ENCODE data around the gene HTR3D. TPM values are rescaled to one million over a fixed set of nuclear protein-coding genes. Genes with fewer than 3 reads are reported as not detected.

The HTR3D gene
- total RNA-seq, 2 experiments from 2014 or later, result not detected

DNA sequence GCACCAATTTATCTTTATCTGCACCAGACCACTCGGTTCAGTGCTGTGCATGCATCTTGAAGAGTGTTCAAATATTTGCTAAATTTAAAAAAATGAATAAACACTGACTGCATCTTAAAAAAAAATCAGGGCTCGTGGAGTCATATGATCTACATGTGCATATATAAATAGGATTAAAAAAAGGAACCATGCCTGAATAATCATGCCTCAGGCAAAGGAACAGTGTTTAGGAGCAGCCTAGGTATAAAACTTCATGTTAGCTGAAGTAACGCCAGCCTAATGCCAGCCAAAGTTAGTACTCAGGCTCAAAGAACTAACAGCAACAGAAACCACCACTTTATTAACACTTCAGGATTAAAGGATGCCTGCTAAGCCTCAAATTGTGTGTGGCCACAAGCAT lies 23.4 kb upstream of the HTR3D start:
- peaks cover 11% of the 10 kb centered on the region for H3K4me1 Mint-ChIP-seq (ENCODE audit: low read depth)
- Histone ChIP-seq H3K4me1 (ENCODE audit: insufficient read depth, low read length) (peaks cover 5% of the 10 kb centered on the region), H3K36me3 (ENCODE audit: insufficient read depth, low read length) (no peaks in the 10 kb centered on the region), H3K27me3 (ENCODE audit: control insufficient read depth in 1 of 2, insufficient read depth in 2 of 2, low read length in 2 of 2) (no peaks in the 10 kb centered on the region), H3K4me3 (ENCODE audit: low read length) (no peak overlapping the region), H3K27ac (ENCODE audit: low read depth in 1 of 2, low read length in 2 of 2) (no peak overlapping the region), H3K9me3 (ENCODE audit: control insufficient read depth in 1 of 2, insufficient read depth in 1 of 2, low read length in 2 of 2) (no peaks in the 10 kb centered on the region)
- ChIA-PET CTCF (no interaction called here), POLR2A (interaction anchor here (0.6 kb wide), 1 partner anchor 509 kb away, joined by 6 read pairs; no protein-coding TSS in a partner anchor)
- no peaks in the 10 kb centered on the region for H3K27me3 Mint-ChIP-seq
- H3K4me3 Mint-ChIP-seq, result no peak overlapping the region
- H3K9me3 Mint-ChIP-seq, result no peaks in the 10 kb centered on the region
- no peak overlapping the region for H3K27ac Mint-ChIP-seq
- ATAC-seq (ENCODE audit: poor library complexity) (no peak), DNase-seq (no peak)
- H3K36me3 Mint-ChIP-seq (ENCODE audit: low read depth), result peaks cover 32% of the 10 kb centered on the region
- TF ChIP-seq CTCF (IDR thresholded peaks at IDR 0.05), result no peak
- intact Hi-C loops (cut with DNase I, micrococcal nuclease), result no loop called here

GRCh38 chr3:184011230-184011876 lies 20.2 kb upstream of the HTR3D start:
- Histone ChIP-seq H3K27ac (ENCODE audit: low read depth in 1 of 2, low read length in 2 of 2) (no peak overlapping the region), H3K36me3 (ENCODE audit: insufficient read depth, low read length) (no peaks in the 10 kb centered on the region), H3K4me1 (ENCODE audit: insufficient read depth, low read length) (no peaks in the 10 kb centered on the region), H3K9me3 (ENCODE audit: control insufficient read depth in 1 of 2, insufficient read depth in 1 of 2, low read length in 2 of 2) (no peaks in the 10 kb centered on the region), H3K27me3 (ENCODE audit: control insufficient read depth in 1 of 2, insufficient read depth in 2 of 2, low read length in 2 of 2) (no peaks in the 10 kb centered on the region), H3K4me3 (ENCODE audit: low read length) (no peak overlapping the region)
- Mint-ChIP-seq H3K4me1 (ENCODE audit: low read depth) (peaks cover 12% of the 10 kb centered on the region), H3K4me3 (no peak overlapping the region), H3K9me3 (no peaks in the 10 kb centered on the region), H3K27me3 (no peaks in the 10 kb centered on the region), H3K27ac (no peak overlapping the region), H3K36me3 (ENCODE audit: low read depth) (peaks cover 33% of the 10 kb centered on the region)
- TF ChIP-seq CTCF (IDR thresholded peaks at IDR 0.05), result no peak
- intact Hi-C loops (cut with DNase I, micrococcal nuclease), result loop anchor here in 1 of 2 experiments (10.0 kb wide), 1 partner anchor 1573 kb away; the partner anchor contains the start of gene SENP2
- ChIA-PET POLR2A (no interaction called here), CTCF (no interaction called here)
- ATAC-seq (ENCODE audit: poor library complexity) (no peak), DNase-seq (no peak)

GRCh38 chr3:184011937-184012889 lies 19.3 kb upstream of the HTR3D start:
- Mint-ChIP-seq H3K27ac (no peak overlapping the region), H3K9me3 (no peaks in the 10 kb centered on the region), H3K27me3 (no peaks in the 10 kb centered on the region), H3K36me3 (ENCODE audit: low read depth) (peaks cover 29% of the 10 kb centered on the region), H3K4me1 (ENCODE audit: low read depth) (peaks cover 15% of the 10 kb centered on the region), H3K4me3 (no peak overlapping the region)
- peaks cover 8% of the 10 kb centered on the region for H3K4me1 ChIP-seq (ENCODE audit: insufficient read depth, low read length)
- TF ChIP-seq CTCF (IDR thresholded peaks at IDR 0.05), result no peak
- DNase-seq (no peak), ATAC-seq (ENCODE audit: poor library complexity) (no peak)
- intact Hi-C loops (cut with DNase I, micrococcal nuclease), result loop anchor here in 1 of 2 experiments (10.0 kb wide), 1 partner anchor 1573 kb away; the partner anchor contains the start of gene SENP2
- no peaks in the 10 kb centered on the region for H3K27me3 ChIP-seq (ENCODE audit: control insufficient read depth in 1 of 2, insufficient read depth in 2 of 2, low read length in 2 of 2)
- ChIA-PET POLR2A (no interaction called here), CTCF (no interaction called here)
- no peaks in the 10 kb centered on the region for H3K9me3 ChIP-seq (ENCODE audit: control insufficient read depth in 1 of 2, insufficient read depth in 1 of 2, low read length in 2 of 2)
- no peaks in the 10 kb centered on the region for H3K36me3 ChIP-seq (ENCODE audit: insufficient read depth, low read length)
- no peak overlapping the region for H3K27ac ChIP-seq (ENCODE audit: low read depth in 1 of 2, low read length in 2 of 2)
- no peak overlapping the region for H3K4me3 ChIP-seq (ENCODE audit: low read length)
